Astrocyte (in vitro differentiated cells and primary cell): ENCODE measurements around the gene DNAAF3. TPM values are rescaled to one million over a fixed set of nuclear protein-coding genes. Genes with fewer than 3 reads are reported as not detected.

Experiments used
- DNase-seq: peaks from one replicate; pipeline ENCODE4 v3.0.0-alpha.2; 2010; ENCODE audit warnings: low read depth
- FAIRE-seq: peaks from 2 replicates; lab custom pipeline; 2011; peaks lifted over from hg19 to GRCh38; lab: Jason Lieb, UNC
- H2AFZ ChIP-seq: 2 replicates; pipeline ENCODE4 v1.6.0; 2012; ENCODE audit warnings: low read depth, low read length, inconsistent platforms
- H3K27ac ChIP-seq: 2 replicates; pipeline ENCODE4 v1.5.1; 2011; ENCODE audit warnings: low read depth, low read length, inconsistent platforms
- H3K27me3 ChIP-seq: 2 replicates; pipeline ENCODE4 v1.6.0; 2011; ENCODE audit warnings: low read length, inconsistent platforms; ENCODE audit not compliant: insufficient read depth
- H3K36me3 ChIP-seq: 2 replicates; pipeline ENCODE4 v1.5.1; 2011; ENCODE audit warnings: low read length, inconsistent platforms; ENCODE audit not compliant: insufficient read depth
- H3K4me1 ChIP-seq: 2 replicates; pipeline ENCODE4 v1.5.1; 2011; ENCODE audit warnings: low read length, inconsistent platforms; ENCODE audit not compliant: insufficient read depth
- H3K4me2 ChIP-seq: 2 replicates; pipeline ENCODE4 v1.6.0; 2012; ENCODE audit warnings: low read length, inconsistent platforms
- H3K4me3 ChIP-seq: 2 replicates; pipeline ENCODE4 v1.5.1; 2011; ENCODE audit warnings: low read depth, mild to moderate bottlenecking, low read length, inconsistent platforms; ENCODE audit not compliant: insufficient read depth
- H3K79me2 ChIP-seq: 2 replicates; pipeline ENCODE4 v1.6.0; 2012; ENCODE audit warnings: mild to moderate bottlenecking, low read length, inconsistent platforms; ENCODE audit not compliant: insufficient read depth
- H3K9ac ChIP-seq: 2 replicates; pipeline ENCODE4 v1.6.0; 2012; ENCODE audit warnings: mild to moderate bottlenecking, low read length, inconsistent platforms
- H3K9me3 ChIP-seq: 2 replicates; pipeline ENCODE4 v1.5.1; 2012; ENCODE audit warnings: low read depth, mild to moderate bottlenecking, low read length, inconsistent platforms; ENCODE audit not compliant: insufficient read depth
- H4K20me1 ChIP-seq: 2 replicates; pipeline ENCODE4 v1.6.0; 2012; ENCODE audit warnings: low read length, inconsistent platforms; ENCODE audit not compliant: insufficient read depth
- H3K27ac Mint-ChIP-seq: one replicate; pipeline ENCODE4 v1.8.0; 2021; ENCODE audit warnings: mild to moderate bottlenecking, mixed read lengths; ENCODE audit not compliant: unreplicated experiment
- H3K27me3 Mint-ChIP-seq: one replicate; pipeline ENCODE4 v1.8.0; 2021; ENCODE audit warnings: low read depth, mixed read lengths; ENCODE audit not compliant: unreplicated experiment
- H3K36me3 Mint-ChIP-seq: one replicate; pipeline ENCODE4 v1.8.0; 2021; ENCODE audit warnings: low read depth, mixed read lengths; ENCODE audit not compliant: unreplicated experiment
- H3K4me1 Mint-ChIP-seq: one replicate; pipeline ENCODE4 v1.8.0; 2021; ENCODE audit warnings: low read depth, mixed read lengths; ENCODE audit not compliant: unreplicated experiment
- H3K4me3 Mint-ChIP-seq: one replicate; pipeline ENCODE4 v1.8.0; 2021; ENCODE audit warnings: mild to moderate bottlenecking, moderate library complexity, mixed read lengths; ENCODE audit not compliant: unreplicated experiment
- H3K9me3 Mint-ChIP-seq: one replicate; pipeline ENCODE4 v1.8.0; 2021; ENCODE audit warnings: mild to moderate bottlenecking, mixed read lengths; ENCODE audit not compliant: unreplicated experiment
- EZH2 ChIP-seq: IDR thresholded peaks from 2 replicates; pipeline ENCODE4 v1.6.1; 2012; ENCODE audit warnings: mild to moderate bottlenecking, low read length, inconsistent platforms; ENCODE audit not compliant: insufficient read depth
- total RNA-seq: library from RNA; stranded (reverse); gene quantifications from 2 replicates; pipeline ENCODE4 v1.2.1, GENCODE V29; 2021
- TF ChIP-seq, protein P1 (sequence below): IDR thresholded peaks from 2 replicates; pipeline ENCODE4 v1.5.1; 2011; ENCODE audit warnings: low read depth, mild to moderate bottlenecking, inconsistent platforms, low read length, moderate library complexity; ENCODE audit not compliant: insufficient read depth

Gene DNAAF3
- total RNA-seq, 1 donor from 2014 or later: 1.3 TPM

DNA sequence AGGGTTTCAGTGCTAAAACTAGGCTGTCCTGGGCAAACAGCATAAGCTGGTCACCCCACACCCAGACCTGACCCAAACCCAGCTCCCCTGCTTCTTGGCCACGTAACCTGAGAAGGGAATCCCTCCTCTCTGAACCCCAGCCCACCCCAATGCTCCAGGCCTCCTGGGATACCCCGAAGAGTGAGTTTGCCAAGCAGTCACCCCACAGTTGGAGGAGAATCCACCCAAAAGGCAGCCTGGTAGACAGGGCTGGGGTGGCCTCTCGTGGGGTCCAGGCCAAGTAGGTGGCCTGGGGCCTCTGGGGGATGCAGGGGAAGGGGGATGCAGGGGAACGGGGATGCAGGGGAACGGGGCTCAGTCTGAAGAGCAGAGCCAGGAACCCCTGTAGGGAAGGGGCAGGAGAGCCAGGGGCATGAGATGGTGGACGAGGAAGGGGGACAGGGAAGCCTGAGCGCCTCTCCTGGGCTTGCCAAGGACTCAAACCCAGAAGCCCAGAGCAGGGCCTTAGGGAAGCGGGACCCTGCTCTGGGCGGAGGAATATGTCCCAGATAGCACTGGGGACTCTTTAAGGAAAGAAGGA lies 51.8 kb downstream of the DNAAF3 start:
- Mint-ChIP-seq H3K27me3 (no peaks in the 10 kb centered on the region), H3K4me1 (peaks cover 16% of the 10 kb centered on the region), H3K4me3 (peak overlapping the region; percentile 73), H3K9me3 (no peaks in the 10 kb centered on the region), H3K27ac (no peak overlapping the region), H3K36me3 (no peaks in the 10 kb centered on the region)
- H3K27me3 ChIP-seq: no peaks in the 10 kb centered on the region
- H3K9ac ChIP-seq: peak overlapping the region; percentile 81
- H3K9me3 ChIP-seq: no peaks in the 10 kb centered on the region
- peaks cover 70% of the 10 kb centered on the region for H4K20me1 ChIP-seq
- no peaks in the 10 kb centered on the region for H3K36me3 ChIP-seq
- H3K4me3 ChIP-seq: no peak overlapping the region
- peak overlapping the region; percentile 100 for H3K4me2 ChIP-seq
- no peak for FAIRE-seq
- TF ChIP-seq, protein P1, sequence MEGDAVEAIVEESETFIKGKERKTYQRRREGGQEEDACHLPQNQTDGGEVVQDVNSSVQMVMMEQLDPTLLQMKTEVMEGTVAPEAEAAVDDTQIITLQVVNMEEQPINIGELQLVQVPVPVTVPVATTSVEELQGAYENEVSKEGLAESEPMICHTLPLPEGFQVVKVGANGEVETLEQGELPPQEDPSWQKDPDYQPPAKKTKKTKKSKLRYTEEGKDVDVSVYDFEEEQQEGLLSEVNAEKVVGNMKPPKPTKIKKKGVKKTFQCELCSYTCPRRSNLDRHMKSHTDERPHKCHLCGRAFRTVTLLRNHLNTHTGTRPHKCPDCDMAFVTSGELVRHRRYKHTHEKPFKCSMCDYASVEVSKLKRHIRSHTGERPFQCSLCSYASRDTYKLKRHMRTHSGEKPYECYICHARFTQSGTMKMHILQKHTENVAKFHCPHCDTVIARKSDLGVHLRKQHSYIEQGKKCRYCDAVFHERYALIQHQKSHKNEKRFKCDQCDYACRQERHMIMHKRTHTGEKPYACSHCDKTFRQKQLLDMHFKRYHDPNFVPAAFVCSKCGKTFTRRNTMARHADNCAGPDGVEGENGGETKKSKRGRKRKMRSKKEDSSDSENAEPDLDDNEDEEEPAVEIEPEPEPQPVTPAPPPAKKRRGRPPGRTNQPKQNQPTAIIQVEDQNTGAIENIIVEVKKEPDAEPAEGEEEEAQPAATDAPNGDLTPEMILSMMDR: no peak
- TF ChIP-seq EZH2: no peak
- H3K4me1 ChIP-seq: peaks cover 40% of the 10 kb centered on the region
- no peak overlapping the region for H2AFZ ChIP-seq
- peaks cover 70% of the 10 kb centered on the region for H3K79me2 ChIP-seq
- no peak for DNase-seq
- H3K27ac ChIP-seq: peak overlapping the region; percentile 64

DNA sequence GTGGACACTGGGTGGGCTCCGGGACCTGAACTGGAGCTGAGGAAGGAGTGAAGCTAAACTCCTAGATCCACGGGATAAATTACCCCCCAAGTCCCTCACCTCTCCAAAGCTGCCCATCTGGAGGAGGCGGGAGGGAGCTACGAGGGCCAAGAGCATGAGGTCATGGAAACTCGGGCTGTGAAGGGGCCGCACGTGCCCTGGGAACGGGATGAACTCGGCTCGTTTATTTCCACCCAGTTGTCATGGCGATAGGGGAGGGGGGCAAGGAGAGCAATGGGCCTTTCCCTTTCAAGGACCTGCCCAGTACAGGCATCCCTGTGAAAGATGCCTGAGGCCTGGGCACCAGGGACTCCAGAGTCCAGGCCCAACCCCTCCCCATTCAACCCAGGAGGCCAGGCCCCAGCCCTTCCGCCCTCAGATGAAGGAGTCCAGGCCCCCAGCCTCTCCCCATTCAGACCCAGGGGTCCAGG lies 52.8 kb downstream of the DNAAF3 start:
- Mint-ChIP-seq H3K36me3 (no peaks in the 10 kb centered on the region), H3K4me1 (peaks cover 16% of the 10 kb centered on the region), H3K27me3 (no peaks in the 10 kb centered on the region), H3K4me3 (peak overlapping the region; percentile 68), H3K27ac (peak overlapping the region; percentile 92), H3K9me3 (no peaks in the 10 kb centered on the region)
- Histone ChIP-seq H3K4me3 (no peak overlapping the region), H3K79me2 (peaks cover 78% of the 10 kb centered on the region), H3K36me3 (no peaks in the 10 kb centered on the region), H3K27me3 (no peaks in the 10 kb centered on the region), H4K20me1 (peaks cover 81% of the 10 kb centered on the region), H3K4me2 (peak overlapping the region; percentile 64), H3K9me3 (no peaks in the 10 kb centered on the region), H3K4me1 (peaks cover 39% of the 10 kb centered on the region), H3K27ac (peak overlapping the region; percentile 85), H2AFZ (no peak overlapping the region), H3K9ac (peak overlapping the region; percentile 81)
- TF ChIP-seq, protein P1: no peak
- TF ChIP-seq EZH2: no peak
- DNase-seq: peak; percentile 78
- FAIRE-seq: no peak
